Suprapubic skin (tissue), 4 donors: ENCODE data around the gene OPN3. TPM values are rescaled to one million over a fixed set of nuclear protein-coding genes. Genes with fewer than 3 reads are reported as not detected.

Experiments used
- DNase-seq, 2 donors: peaks; one replicate each; pipeline ENCODE4 v3.0.0-alpha.2; 2019; ENCODE audit warnings: low spot score in 2 of 2
- H3K27ac ChIP-seq: fragments of 200-600 bp; sonication (generic); one replicate; pipeline ENCODE4 v1.5.1; 2019
- H3K27me3 ChIP-seq: fragments of 200-600 bp; sonication (generic); one replicate; pipeline ENCODE4 v1.5.1; 2019
- H3K36me3 ChIP-seq: fragments of 200-600 bp; sonication (generic); one replicate; pipeline ENCODE4 v1.5.1; 2019
- H3K4me1 ChIP-seq: fragments of 200-600 bp; sonication (generic); one replicate; pipeline ENCODE4 v1.5.1; 2019
- H3K4me3 ChIP-seq: fragments of 200-600 bp; sonication (generic); one replicate; pipeline ENCODE4 v1.5.1; 2019; ENCODE audit warnings: mild to moderate bottlenecking
- H3K9me3 ChIP-seq: fragments of 200-600 bp; sonication (generic); one replicate; pipeline ENCODE4 v1.5.1; 2019
- CTCF ChIP-seq, 2 donors: fragments of 200-600 bp in 1 of 2; fragments of 450-650 bp in 1 of 2; sonication (generic) in 1 of 2; IDR thresholded peaks; one replicate each; pipeline ENCODE4 v1.5.1; 2016 to 2019; ENCODE audit warnings: antibody characterized with exemption in 2 of 2, mild to moderate bottlenecking in 1 of 2, moderate library complexity in 1 of 2
- EP300 ChIP-seq: sonication (generic); formaldehyde crosslinking; IDR thresholded peaks from one replicate; pipeline ENCODE4 v1.6.1; 2017; ENCODE audit warnings: antibody characterized with exemption
- POLR2A ChIP-seq, 2 donors: fragments of 450-650 bp; IDR thresholded peaks; one replicate each; pipeline ENCODE4 v1.6.1; 2017; ENCODE audit warnings: antibody characterized with exemption in 2 of 2, mild to moderate bottlenecking in 2 of 2, moderate library complexity in 2 of 2
- POLR2AphosphoS5 ChIP-seq, 3 donors: sonication (generic); formaldehyde crosslinking; IDR thresholded peaks; one replicate each; pipeline ENCODE4 v1.6.1; 2017; ENCODE audit warnings: antibody characterized with exemption in 3 of 3
- WGBS: methylation state at CpG from one replicate; pipeline ENCODE4 v1.1.5; 2018; 5-methylcytosine and 5-hydroxymethylcytosine counted together
- total RNA-seq, 4 donors: library from RNA; depleted of rRNA; stranded (reverse); fragments of >200 nt; gene quantifications; one replicate each; pipeline ENCODE4 v1.1.0, GENCODE V29; 2016

OPN3 gene
- total RNA-seq, 4 donors from 2014 or later, result 16.9 to 41.8 (median 28.4) TPM

DNA sequence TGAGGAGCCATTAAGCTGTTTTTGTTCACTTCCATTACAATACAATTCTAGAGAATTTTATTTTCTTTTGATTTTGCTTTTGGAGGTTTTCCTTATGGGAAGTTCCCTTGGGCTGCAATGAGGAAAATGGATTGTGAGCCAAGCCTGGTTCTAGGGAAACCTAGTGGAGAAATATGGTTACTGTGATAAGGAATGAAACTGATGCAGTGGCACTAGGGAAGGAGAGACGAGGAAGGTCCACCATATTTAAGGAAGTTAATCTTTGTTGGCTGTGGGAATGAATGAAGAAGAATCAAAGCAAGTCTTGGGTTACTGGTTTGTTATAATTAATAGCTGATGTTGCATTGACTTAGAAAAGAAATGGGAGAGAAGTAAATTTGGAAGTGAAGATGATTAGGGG, 28.4 kb downstream of the OPN3 start:
- Histone ChIP-seq H3K4me3 (no peak overlapping the region), H3K9me3 (no peaks in the 10 kb centered on the region), H3K27me3 (no peaks in the 10 kb centered on the region), H3K4me1 (peaks cover 13% of the 10 kb centered on the region), H3K27ac (no peak overlapping the region), H3K36me3 (no peaks in the 10 kb centered on the region)
- TF ChIP-seq CTCF (IDR thresholded peaks at IDR 0.05) (no peak), POLR2A (IDR thresholded peaks at IDR 0.05) (no peak), EP300 (no peak), POLR2AphosphoS5 (IDR thresholded peaks at IDR 0.05) (no peak)
- 85% methylated on average over 1 of the region's 1 CpG for WGBS
- DNase-seq, result no peak

DNA sequence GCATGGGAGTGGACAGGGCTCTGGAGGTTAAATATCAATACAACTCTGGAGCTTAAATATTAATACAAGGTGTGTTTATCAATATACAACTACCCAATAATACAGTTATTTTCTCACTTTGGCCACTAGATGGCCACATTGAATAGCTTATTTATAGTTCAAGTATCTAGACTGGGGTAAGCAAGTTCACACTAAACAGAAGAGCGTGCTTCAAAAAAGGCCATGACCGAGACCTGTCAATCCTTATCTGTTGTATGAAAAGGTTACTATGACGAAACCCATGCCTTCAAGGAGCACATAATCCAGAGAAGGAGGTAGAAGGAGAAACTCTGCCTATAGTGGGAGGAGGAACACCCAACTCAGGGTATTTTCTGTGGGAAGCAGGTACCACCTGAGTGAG, 29.1 kb downstream of the OPN3 start:
- Histone ChIP-seq H3K27ac (no peak overlapping the region), H3K36me3 (no peaks in the 10 kb centered on the region), H3K4me1 (peaks cover 13% of the 10 kb centered on the region), H3K4me3 (no peak overlapping the region), H3K9me3 (no peaks in the 10 kb centered on the region), H3K27me3 (no peaks in the 10 kb centered on the region)
- no peak for DNase-seq
- TF ChIP-seq CTCF (IDR thresholded peaks at IDR 0.05) (peak in 1 of 2 donors; percentile 81), POLR2AphosphoS5 (IDR thresholded peaks at IDR 0.05) (no peak)
- 7% methylated on average over 3 of the region's 3 CpGs for WGBS

GRCh38 chr1:241610056-241610815, 29.9 kb downstream of the OPN3 start:
- Histone ChIP-seq H3K4me3 (no peak overlapping the region), H3K9me3 (no peaks in the 10 kb centered on the region), H3K27me3 (no peaks in the 10 kb centered on the region), H3K4me1 (peaks cover 13% of the 10 kb centered on the region), H3K36me3 (no peaks in the 10 kb centered on the region), H3K27ac (no peak overlapping the region)
- 43% methylated on average over 8 of the region's 8 CpGs for WGBS
- TF ChIP-seq EP300, result no peak
- TF ChIP-seq CTCF (IDR thresholded peaks at IDR 0.05), result no peak
- no peak for TF ChIP-seq POLR2A (IDR thresholded peaks at IDR 0.05)
- no peak for TF ChIP-seq POLR2AphosphoS5 (IDR thresholded peaks at IDR 0.05)
- no peak for DNase-seq

DNA sequence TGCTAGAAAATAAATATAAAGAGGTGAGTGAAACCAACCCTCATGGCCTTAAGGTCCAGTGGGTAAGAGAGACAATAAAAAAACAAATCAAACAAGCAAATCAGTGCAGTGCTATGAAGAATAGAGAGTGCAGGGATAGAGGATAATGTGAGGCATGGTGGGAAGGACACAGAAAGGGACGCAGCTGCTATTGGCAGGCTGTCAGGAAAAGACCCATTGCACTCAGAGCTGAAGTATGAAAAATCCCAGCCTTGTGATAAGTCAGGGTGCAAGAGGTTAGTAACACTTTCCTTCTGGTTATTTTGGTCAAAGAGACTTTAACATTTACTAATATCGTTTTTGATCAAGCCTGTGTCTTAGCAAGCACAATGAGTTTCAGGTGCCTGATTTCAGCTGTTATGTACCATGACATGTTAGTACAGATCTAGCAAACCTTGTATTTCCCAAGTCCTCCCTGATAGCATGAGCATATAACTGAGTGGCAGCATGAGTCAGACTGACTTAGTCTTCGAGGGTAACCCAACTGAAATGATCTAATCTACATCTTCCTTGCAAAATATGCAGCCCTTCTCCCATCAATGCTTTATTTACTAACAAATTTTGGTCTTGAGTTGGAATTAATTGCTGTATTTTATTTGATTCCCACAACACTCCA, 31.7 kb downstream of the OPN3 start:
- Histone ChIP-seq H3K27ac (no peak overlapping the region), H3K9me3 (no peaks in the 10 kb centered on the region), H3K36me3 (no peaks in the 10 kb centered on the region), H3K4me3 (no peak overlapping the region), H3K27me3 (no peaks in the 10 kb centered on the region), H3K4me1 (peaks cover 13% of the 10 kb centered on the region)
- WGBS, result 33% methylated on average over 3 of the region's 3 CpGs
- TF ChIP-seq EP300, result no peak
- no peak for TF ChIP-seq POLR2AphosphoS5 (IDR thresholded peaks at IDR 0.05)
- TF ChIP-seq POLR2A (IDR thresholded peaks at IDR 0.05), result no peak
- no peak for TF ChIP-seq CTCF (IDR thresholded peaks at IDR 0.05)
- DNase-seq, result no peak

GRCh38 chr1:241607497-241607896, 32.7 kb downstream of the OPN3 start:
- H3K27ac ChIP-seq, result no peak overlapping the region
- no peak for DNase-seq
- H3K36me3 ChIP-seq, result no peaks in the 10 kb centered on the region
- H3K4me1 ChIP-seq, result peaks cover 12% of the 10 kb centered on the region
- TF ChIP-seq EP300 (no peak), POLR2A (IDR thresholded peaks at IDR 0.05) (no peak), CTCF (IDR thresholded peaks at IDR 0.05) (no peak), POLR2AphosphoS5 (IDR thresholded peaks at IDR 0.05) (no peak)
- no peaks in the 10 kb centered on the region for H3K27me3 ChIP-seq
- no peak overlapping the region for H3K4me3 ChIP-seq
- no peaks in the 10 kb centered on the region for H3K9me3 ChIP-seq
